Spleen (tissue), 11 donors: ENCODE results near the gene GNAI1. TPM values are rescaled to one million over a fixed set of nuclear protein-coding genes. Genes with fewer than 3 reads are reported as not detected.

ENCODE experiments used
- DNase-seq: peaks from one replicate; pipeline ENCODE4 v3.0.0-alpha.2; 2020
- H3K27ac ChIP-seq, 8 donors: fragments of 200-600 bp; sonication (generic) in 7 of 8; 1 replicate in 4 of 8; 2 replicates in 4 of 8; pipeline versions ENCODE4 v1.5.0 to v1.8.0; 2016 to 2021; ENCODE audit warnings: inconsistent platforms in 4 of 8, mild to moderate bottlenecking in 4 of 8, moderate library complexity in 1 of 8
- H3K27me3 ChIP-seq, 7 donors: fragments of 200-600 bp; sonication (generic) in 6 of 7; replicated peaks in 1 of 7; 1 replicate in 4 of 7; 2 replicates in 3 of 7; pipeline versions ENCODE4 v1.5.0 to v1.8.0; 2016 to 2021; ENCODE audit warnings: inconsistent platforms in 3 of 7, mild to moderate bottlenecking in 1 of 7
- H3K36me3 ChIP-seq, 6 donors: fragments of 200-600 bp; sonication (generic) in 5 of 6; 1 replicate in 4 of 6; 2 replicates in 2 of 6; pipeline versions ENCODE4 v1.5.0 to v1.8.0; 2016 to 2021; ENCODE audit warnings: inconsistent platforms in 2 of 6
- H3K4me1 ChIP-seq, 6 donors: fragments of 200-600 bp; sonication (generic) in 5 of 6; 1 replicate in 3 of 6; 2 replicates in 3 of 6; pipeline versions ENCODE4 v1.5.0 to v1.8.0; 2016 to 2021; ENCODE audit warnings: inconsistent platforms in 3 of 6
- H3K4me3 ChIP-seq, 8 donors: fragments of 200-600 bp; sonication (generic) in 7 of 8; 1 replicate in 4 of 8; 2 replicates in 4 of 8; pipeline versions ENCODE4 v1.5.0 to v1.8.0; 2016 to 2021; ENCODE audit warnings: inconsistent platforms in 4 of 8, mild to moderate bottlenecking in 4 of 8, moderate library complexity in 2 of 8
- H3K9me3 ChIP-seq, 8 donors: fragments of 200-600 bp; sonication (generic) in 7 of 8; 1 replicate in 4 of 8; 2 replicates in 4 of 8; pipeline versions ENCODE4 v1.5.0 to v1.8.0; 2016 to 2021; ENCODE audit warnings: inconsistent platforms in 4 of 8
- POLR2A ChIP-seq, 3 donors: fragments of 450-650 bp; IDR thresholded peaks; one replicate each; pipeline ENCODE4 v1.5.1; 2017; ENCODE audit warnings: antibody characterized with exemption in 3 of 3, mild to moderate bottlenecking in 1 of 3
- POLR2AphosphoS5 ChIP-seq, 3 donors: sonication (generic); formaldehyde crosslinking; IDR thresholded peaks; one replicate each; pipeline ENCODE4 v1.5.1; 2017; ENCODE audit warnings: antibody characterized with exemption in 3 of 3
- WGBS, 5 donors: extraction: QIAGEN DNeasy Blood & Tissue Kit in 3 of 5; methylation state at CpG; one replicate each; pipeline versions ENCODE4 v1.1.5 to v1.1.7; 2013 to 2018; 5-methylcytosine and 5-hydroxymethylcytosine counted together
- intact Hi-C: fragments of 100-400 bp; cut with DNase I; formaldehyde crosslinking; loops from one replicate; pipeline ENCODE4 v1.15.0; 2023; ENCODE audit warnings: low total_unique reads
- polyA plus RNA-seq, 3 donors: library from polyadenylated mRNA; stranded (reverse); fragments of 200-250 nt; gene quantifications; one replicate each; pipeline ENCODE4 v1.2.1, GENCODE V29; 2013
- total RNA-seq, 7 donors: library from RNA; depleted of rRNA in 3 of 7; stranded (reverse); fragments of >200 nt in 3 of 7; fragmentation: NEBNext Ultra II Directional in 4 of 7; extraction: Animal tissue kit (Norgen Biotek cat#: 25700) in 4 of 7; gene quantifications; one replicate each; pipeline versions ENCODE4 v1.1.0 to v1.2.1, GENCODE V29; 2016 to 2021
- TF ChIP-seq, protein P1 (sequence below), 11 experiments: fragments of 200-600 bp in 7 of 11; fragments of 450-650 bp in 4 of 11; sonication (generic) in 4 of 11; IDR thresholded peaks in 8 of 11; conservative IDR thresholded peaks in 3 of 11; 1 replicate in 7 of 11; 2 replicates in 4 of 11; pipeline versions ENCODE4 v1.4.0 to v1.8.0; 2016 to 2021; ENCODE audit warnings: antibody characterized with exemption in 11 of 11, inconsistent platforms in 4 of 11, mild to moderate bottlenecking in 1 of 11
- donor health status: healthy with polysubstance abuse.
- donor health status: DM: no; HTN: no; CAD: no; lungs with moderate emphysema.
- donor health status: DM: no; HTN: no; CAD: no.
- donor health status: Bipolar disorder and iron deficiency.
- donor health status: healthy.
- donor health status: DM: no; HTN: no; CAD: no.
- donor health status: DM: yes; HTN: yes; CAD: no.

Gene GNAI1
- total and polyA plus RNA-seq, 10 donors: 2.5 to 16.3 (median 12.2) TPM

DNA sequence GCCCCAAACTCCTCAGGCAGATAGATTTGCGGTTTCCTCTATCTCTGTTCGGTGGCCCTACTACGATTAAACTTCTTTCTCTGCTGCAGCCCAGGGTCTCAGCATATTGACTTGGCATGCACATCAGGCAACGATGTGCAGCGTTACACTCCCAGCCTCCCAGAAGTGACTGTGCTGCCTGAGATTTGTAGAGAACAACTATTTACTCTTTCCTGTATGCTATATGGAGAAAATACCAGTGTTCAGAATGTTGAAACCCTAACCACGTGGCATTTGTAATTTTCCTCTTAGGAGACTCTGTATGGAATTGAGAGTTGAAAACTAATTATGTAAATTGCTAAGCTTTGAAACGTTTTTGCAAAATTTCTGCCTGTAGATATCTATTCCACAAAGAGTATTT, 50.9 kb downstream of the GNAI1 start:
- Histone ChIP-seq H3K36me3 (no peaks in the 10 kb centered on the region), H3K4me1 (no peaks in the 10 kb centered on the region), H3K27ac (no peak overlapping the region), H3K27me3 (no peaks in the 10 kb centered on the region), H3K4me3 (no peak overlapping the region), H3K9me3 (no peaks in the 10 kb centered on the region)
- intact Hi-C loops: no loop called here
- no peak for DNase-seq
- WGBS, 5 donors: 74 to 88% (median 80%) methylated on average over 7 of the region's 7 CpGs
- TF ChIP-seq POLR2AphosphoS5 (IDR thresholded peaks at IDR 0.05) (no peak), POLR2A (IDR thresholded peaks at IDR 0.05) (no peak)
- TF ChIP-seq, protein P1, sequence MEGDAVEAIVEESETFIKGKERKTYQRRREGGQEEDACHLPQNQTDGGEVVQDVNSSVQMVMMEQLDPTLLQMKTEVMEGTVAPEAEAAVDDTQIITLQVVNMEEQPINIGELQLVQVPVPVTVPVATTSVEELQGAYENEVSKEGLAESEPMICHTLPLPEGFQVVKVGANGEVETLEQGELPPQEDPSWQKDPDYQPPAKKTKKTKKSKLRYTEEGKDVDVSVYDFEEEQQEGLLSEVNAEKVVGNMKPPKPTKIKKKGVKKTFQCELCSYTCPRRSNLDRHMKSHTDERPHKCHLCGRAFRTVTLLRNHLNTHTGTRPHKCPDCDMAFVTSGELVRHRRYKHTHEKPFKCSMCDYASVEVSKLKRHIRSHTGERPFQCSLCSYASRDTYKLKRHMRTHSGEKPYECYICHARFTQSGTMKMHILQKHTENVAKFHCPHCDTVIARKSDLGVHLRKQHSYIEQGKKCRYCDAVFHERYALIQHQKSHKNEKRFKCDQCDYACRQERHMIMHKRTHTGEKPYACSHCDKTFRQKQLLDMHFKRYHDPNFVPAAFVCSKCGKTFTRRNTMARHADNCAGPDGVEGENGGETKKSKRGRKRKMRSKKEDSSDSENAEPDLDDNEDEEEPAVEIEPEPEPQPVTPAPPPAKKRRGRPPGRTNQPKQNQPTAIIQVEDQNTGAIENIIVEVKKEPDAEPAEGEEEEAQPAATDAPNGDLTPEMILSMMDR (IDR thresholded peaks at IDR 0.05 in 8 of 11, conservative IDR thresholded peaks at IDR 0.05 in 3 of 11): no peak

DNA sequence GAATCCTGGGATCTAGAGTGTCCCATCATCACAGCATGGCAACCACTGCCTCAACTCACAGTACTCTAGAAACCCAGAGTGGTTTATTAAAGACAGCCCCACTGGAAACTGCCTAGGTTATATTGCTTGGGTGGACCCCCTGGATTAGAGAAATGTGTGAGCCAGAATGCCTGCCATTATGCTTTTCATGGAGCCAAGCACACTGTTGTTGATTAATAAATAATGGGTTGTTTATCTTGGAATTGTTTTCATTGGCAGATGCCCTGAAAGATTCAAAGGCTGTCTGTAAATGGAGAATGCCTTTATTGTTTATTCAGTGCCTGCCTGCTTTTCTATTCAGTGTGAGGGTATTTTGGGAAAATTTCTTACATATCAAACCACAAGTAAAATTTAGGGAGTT, 52.1 kb downstream of the GNAI1 start:
- H3K27me3 ChIP-seq: no peaks in the 10 kb centered on the region
- no peaks in the 10 kb centered on the region for H3K9me3 ChIP-seq
- H3K4me1 ChIP-seq: no peaks in the 10 kb centered on the region
- DNase-seq: no peak
- intact Hi-C loops: no loop called here
- no peaks in the 10 kb centered on the region for H3K36me3 ChIP-seq
- H3K27ac ChIP-seq: no peak overlapping the region
- no peak for TF ChIP-seq POLR2A (IDR thresholded peaks at IDR 0.05)
- no peak for TF ChIP-seq POLR2AphosphoS5 (IDR thresholded peaks at IDR 0.05)
- H3K4me3 ChIP-seq: no peak overlapping the region

DNA sequence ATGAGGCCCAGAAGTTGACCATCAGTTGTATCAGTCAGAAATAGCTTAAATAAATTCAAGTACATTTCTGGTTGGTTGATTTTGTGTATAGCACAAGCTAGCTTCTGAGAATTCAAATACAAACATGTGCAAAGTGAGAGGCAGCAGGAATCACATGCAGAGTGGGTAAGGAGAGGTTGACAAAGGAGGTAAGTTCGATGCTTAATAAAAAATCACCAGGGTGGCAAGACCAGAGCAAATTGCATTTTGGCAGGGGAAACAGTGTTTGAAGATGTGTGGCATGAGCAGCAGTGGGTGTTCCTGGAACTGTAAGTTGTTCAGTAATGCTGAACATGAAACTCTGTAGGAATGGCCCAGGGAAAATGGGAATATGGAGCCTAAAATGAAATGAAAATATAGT, 52.6 kb downstream of the GNAI1 start:
- H3K4me1 ChIP-seq: no peaks in the 10 kb centered on the region
- no peak overlapping the region for H3K27ac ChIP-seq
- no peaks in the 10 kb centered on the region for H3K27me3 ChIP-seq
- TF ChIP-seq POLR2AphosphoS5 (IDR thresholded peaks at IDR 0.05) (no peak), POLR2A (IDR thresholded peaks at IDR 0.05) (no peak)
- TF ChIP-seq, protein P1 (IDR thresholded peaks at IDR 0.05 in 8 of 11, conservative IDR thresholded peaks at IDR 0.05 in 3 of 11): no peak
- WGBS, 5 donors: 58 to 90% (median 73%) methylated on average over 1 of the region's 1 CpG
- intact Hi-C loops: no loop called here
- DNase-seq: no peak
- no peak overlapping the region for H3K4me3 ChIP-seq
- no peaks in the 10 kb centered on the region for H3K36me3 ChIP-seq
- H3K9me3 ChIP-seq: no peaks in the 10 kb centered on the region

DNA sequence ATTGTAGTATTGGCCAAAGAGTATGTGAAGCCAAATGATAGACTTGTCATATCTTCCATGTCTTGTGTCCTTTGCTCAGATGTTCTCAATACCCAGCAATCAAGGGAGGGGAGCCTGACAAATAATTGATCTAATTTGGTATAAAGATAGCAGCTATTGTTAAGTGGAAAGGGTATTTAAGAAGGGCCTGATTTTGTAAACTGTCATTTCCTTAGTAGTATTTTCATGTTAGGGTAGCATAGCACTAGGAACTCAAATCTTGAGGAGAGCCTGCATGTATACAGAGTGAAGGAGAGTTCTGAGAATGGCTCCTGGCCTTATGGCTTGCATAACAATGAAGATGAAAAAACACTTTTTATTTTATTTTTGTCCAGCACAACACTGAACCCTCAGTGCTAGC, 53.1 kb downstream of the GNAI1 start:
- H3K9me3 ChIP-seq: no peaks in the 10 kb centered on the region
- H3K27ac ChIP-seq: no peak overlapping the region
- no peaks in the 10 kb centered on the region for H3K27me3 ChIP-seq
- H3K4me1 ChIP-seq: no peaks in the 10 kb centered on the region
- H3K36me3 ChIP-seq: no peaks in the 10 kb centered on the region
- DNase-seq: no peak
- H3K4me3 ChIP-seq: no peak overlapping the region
- TF ChIP-seq POLR2A (IDR thresholded peaks at IDR 0.05) (no peak), POLR2AphosphoS5 (IDR thresholded peaks at IDR 0.05) (no peak)
- TF ChIP-seq, protein P1 (IDR thresholded peaks at IDR 0.05 in 8 of 11, conservative IDR thresholded peaks at IDR 0.05 in 3 of 11): no peak
- intact Hi-C loops: no loop called here

DNA sequence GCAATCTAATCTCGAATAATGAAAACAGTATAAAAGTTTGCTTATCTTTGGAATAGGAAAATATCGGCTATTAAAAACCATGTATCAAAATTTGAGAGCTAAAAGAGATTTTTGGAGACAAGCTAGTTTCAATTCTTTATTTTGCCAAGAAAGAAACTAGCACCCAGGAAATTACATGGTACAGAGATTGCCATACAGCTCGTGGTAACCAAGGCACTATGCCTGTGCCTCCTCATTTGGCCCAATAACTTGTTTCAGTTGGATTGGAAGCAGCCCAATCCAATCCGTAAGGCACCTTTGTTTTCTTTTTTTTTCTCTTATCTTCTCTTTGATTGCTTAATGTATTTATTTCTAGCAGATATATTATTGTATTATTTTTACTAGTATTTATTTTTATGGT, 55.0 kb downstream of the GNAI1 start:
- WGBS, 5 donors: 65 to 85% (median 78%) methylated on average over 4 of the region's 4 CpGs
- TF ChIP-seq POLR2AphosphoS5 (IDR thresholded peaks at IDR 0.05): no peak
- TF ChIP-seq POLR2A (IDR thresholded peaks at IDR 0.05): no peak
- TF ChIP-seq, protein P1 (IDR thresholded peaks at IDR 0.05 in 8 of 11, conservative IDR thresholded peaks at IDR 0.05 in 3 of 11): no peak
- H3K36me3 ChIP-seq: no peaks in the 10 kb centered on the region
- no peak for DNase-seq
- intact Hi-C loops: no loop called here
- no peak overlapping the region for H3K4me3 ChIP-seq
- no peak overlapping the region for H3K27ac ChIP-seq
- H3K27me3 ChIP-seq: no peaks in the 10 kb centered on the region
- no peaks in the 10 kb centered on the region for H3K4me1 ChIP-seq
- no peaks in the 10 kb centered on the region for H3K9me3 ChIP-seq
